MG63 (cell line): ENCODE measurements around the gene APC. TPM values are rescaled to one million over a fixed set of nuclear protein-coding genes. Genes with fewer than 3 reads are reported as not detected.
A peak's percentile ranks its signal among the peaks of the same experiment; 100 is the strongest.

Source experiments
- DNase-seq: peaks from one replicate; pipeline ENCODE4 v3.0.0-alpha.2; 2020
- H3K27me3 ChIP-seq: fragments of 250-450 bp; sonication (Bioruptor Pico); 2 replicates; pipeline ENCODE4 v1.5.1; 2020; ENCODE audit warnings: mild to moderate bottlenecking, moderate library complexity
- H3K36me3 ChIP-seq: fragments of 250-450 bp; sonication (Bioruptor Pico); 2 replicates; pipeline ENCODE4 v1.5.1; 2020; ENCODE audit warnings: mild to moderate bottlenecking, moderate library complexity
- H3K4me3 ChIP-seq: fragments of 250-450 bp; sonication (Bioruptor Pico); 2 replicates; pipeline ENCODE4 v1.5.1; 2020; ENCODE audit warnings: mild to moderate bottlenecking, moderate library complexity
- H3K9me3 ChIP-seq: fragments of 250-450 bp; sonication (Bioruptor Pico); 2 replicates; pipeline ENCODE4 v1.5.1; 2020; ENCODE audit warnings: mild to moderate bottlenecking, moderate library complexity
- total RNA-seq: library from RNA; depleted of rRNA; stranded (reverse); fragments of >200 nt; shearing (Covaris generic); gene quantifications from 2 replicates; pipeline ENCODE4 v1.2.3, GENCODE V29; 2014; ENCODE audit warnings: low replicate concordance; rRNA removed

Gene APC
- total RNA-seq = 28.9 and 41.8 TPM in 2 replicates

DNA sequence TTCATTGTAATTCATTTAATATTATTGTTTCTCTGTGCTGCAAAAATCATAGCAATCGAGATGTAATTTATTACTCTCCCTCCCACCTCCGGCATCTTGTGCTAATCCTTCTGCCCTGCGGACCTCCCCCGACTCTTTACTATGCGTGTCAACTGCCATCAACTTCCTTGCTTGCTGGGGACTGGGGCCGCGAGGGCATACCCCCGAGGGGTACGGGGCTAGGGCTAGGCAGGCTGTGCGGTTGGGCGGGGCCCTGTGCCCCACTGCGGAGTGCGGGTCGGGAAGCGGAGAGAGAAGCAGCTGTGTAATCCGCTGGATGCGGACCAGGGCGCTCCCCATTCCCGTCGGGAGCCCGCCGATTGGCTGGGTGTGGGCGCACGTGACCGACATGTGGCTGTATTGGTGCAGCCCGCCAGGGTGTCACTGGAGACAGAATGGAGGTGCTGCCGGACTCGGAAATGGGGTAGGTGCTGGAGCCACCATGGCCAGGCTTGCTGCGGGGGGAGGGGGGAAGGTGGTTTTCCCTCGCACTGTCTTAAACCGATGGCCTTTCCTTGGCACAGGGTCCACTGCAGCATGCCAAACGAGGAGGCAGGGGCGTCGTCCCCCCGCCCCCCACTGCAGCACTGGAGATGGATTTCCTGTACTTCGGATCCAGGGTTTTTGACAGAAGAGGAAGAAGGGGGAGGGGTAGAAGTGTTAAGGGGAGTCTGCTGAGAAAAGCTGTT, at the start of gene APC:
Gene APC, plus strand, starts transcription at position 423 of the 728 bp plus-strand sequence. CDS start 17,006 bp downstream, outside the sequence.
- Histone ChIP-seq H3K4me3 (peak within 1 kb of the TSS; percentile 75), H3K36me3 (peaks cover 7% of the 10 kb centered on the region), H3K9me3 (no peaks in the 10 kb centered on the region), H3K27me3 (no peaks in the 10 kb centered on the region)
- peak; percentile 99 for DNase-seq

DNA sequence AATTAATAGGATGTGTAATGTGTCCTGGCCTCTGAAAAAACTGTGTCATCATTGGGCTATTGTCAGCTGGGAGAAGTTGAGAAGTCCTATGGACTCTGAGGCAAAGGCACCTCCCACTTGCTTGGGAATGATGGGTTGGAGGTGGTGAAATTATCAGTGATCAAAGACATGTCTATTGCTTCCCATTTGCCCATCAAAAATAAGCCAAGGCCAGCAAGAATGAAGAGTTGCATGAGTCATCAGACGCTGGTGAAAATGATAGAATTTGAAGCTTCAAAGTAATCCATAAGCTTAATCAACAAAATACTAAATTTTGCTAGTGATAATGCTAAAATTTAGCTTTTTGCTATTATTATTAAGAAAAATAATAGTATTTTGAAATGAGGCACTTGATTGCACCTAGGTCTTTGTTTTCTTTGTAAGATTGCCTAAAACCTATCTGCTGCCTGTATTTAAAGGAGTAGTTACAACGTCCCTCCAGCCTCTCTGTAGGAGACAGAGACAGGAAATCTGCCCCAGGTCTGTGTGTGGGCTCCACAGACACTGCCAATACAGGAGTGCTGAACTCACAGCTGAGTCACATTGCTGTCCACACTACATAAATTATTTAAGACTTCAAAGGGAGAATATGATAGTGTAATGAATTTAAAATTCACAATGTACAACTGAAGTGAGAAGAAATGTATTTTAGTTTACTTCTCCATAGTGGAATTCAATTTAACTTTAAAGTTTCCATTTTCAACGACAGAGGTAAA, 48.4 kb upstream of the APC start:
- Histone ChIP-seq H3K36me3 (no peaks in the 10 kb centered on the region), H3K9me3 (no peaks in the 10 kb centered on the region), H3K4me3 (no peak overlapping the region), H3K27me3 (no peaks in the 10 kb centered on the region)
- peak; percentile 47 for DNase-seq

DNA sequence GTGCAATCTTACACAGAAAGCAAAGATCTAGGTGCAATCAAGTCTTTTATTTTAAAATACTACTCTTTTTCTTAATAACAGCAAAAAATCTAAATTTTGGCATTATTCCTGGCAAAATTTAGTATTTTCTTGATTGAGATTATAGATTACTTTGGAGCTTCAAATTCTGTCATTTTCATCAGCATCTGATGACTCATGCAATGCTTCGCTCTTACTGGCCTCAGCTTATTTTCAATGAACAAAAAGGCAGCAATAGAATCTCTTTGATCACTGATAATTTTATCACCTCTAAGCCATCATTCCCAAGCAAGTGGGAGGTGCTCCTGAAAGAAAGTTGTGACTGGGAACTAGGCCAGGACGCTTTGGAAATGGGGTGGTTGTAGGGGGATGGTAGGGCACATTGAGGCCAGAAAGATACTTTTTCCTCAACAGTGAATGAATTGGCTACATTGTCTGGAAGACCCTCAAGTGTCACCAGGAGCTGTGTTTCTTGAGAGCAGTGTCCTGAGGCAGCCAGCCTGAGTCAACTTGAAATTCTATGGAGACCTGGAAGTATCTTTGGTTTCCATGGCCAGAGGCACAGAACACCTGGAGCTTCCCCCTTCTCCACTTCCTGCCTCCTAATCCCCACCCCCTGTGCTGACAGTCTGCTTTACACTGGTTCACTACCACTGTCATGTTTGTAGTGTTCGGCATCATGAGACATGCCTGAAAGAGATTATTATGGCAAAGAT, 46.9 kb upstream of the APC start:
- no peak for DNase-seq
- Histone ChIP-seq H3K27me3 (no peaks in the 10 kb centered on the region), H3K4me3 (no peak overlapping the region), H3K9me3 (no peaks in the 10 kb centered on the region), H3K36me3 (no peaks in the 10 kb centered on the region)

DNA sequence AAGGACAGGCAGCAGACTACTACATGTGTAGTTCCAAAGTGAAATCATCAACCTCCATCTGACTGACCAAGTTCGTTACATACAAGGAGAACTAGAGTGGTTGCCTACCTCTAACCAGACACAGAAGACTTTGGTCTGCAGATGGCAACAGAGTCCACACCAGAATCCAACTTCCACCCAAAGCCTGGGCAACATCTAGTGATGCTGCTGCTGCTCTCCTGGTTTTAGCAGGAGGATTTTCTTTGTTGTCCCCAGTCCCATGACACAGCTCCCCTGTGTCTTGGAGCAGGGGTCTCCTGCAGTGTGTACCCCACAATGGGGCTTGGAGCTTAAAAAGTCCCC, 46.4 kb upstream of the APC start:
- DNase-seq = no peak
- H3K4me3 ChIP-seq = no peak overlapping the region
- H3K27me3 ChIP-seq = no peaks in the 10 kb centered on the region
- H3K36me3 ChIP-seq = no peaks in the 10 kb centered on the region
- no peaks in the 10 kb centered on the region for H3K9me3 ChIP-seq

DNA sequence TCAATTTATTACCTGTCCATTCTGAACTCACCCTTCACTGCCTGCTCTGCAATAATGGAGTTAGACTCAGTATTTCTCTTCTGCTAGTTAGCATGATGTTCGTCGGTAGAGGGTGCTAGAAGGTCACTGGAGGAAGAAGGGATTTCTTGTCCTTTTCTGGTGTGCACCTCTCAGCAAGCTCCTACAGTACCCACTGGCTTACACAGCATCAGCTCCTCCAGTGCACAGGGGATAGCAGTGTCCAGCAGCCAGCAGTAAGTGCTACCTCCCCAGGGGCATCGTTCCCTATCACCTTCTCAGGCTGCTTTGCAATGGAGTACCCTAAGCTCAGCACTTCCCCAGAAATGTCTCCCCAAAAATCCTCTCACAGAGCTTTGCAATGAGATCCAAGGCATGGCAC, 45.9 kb upstream of the APC start:
- no peak overlapping the region for H3K4me3 ChIP-seq
- H3K9me3 ChIP-seq = no peaks in the 10 kb centered on the region
- H3K27me3 ChIP-seq = no peaks in the 10 kb centered on the region
- no peak for DNase-seq
- no peaks in the 10 kb centered on the region for H3K36me3 ChIP-seq

DNA sequence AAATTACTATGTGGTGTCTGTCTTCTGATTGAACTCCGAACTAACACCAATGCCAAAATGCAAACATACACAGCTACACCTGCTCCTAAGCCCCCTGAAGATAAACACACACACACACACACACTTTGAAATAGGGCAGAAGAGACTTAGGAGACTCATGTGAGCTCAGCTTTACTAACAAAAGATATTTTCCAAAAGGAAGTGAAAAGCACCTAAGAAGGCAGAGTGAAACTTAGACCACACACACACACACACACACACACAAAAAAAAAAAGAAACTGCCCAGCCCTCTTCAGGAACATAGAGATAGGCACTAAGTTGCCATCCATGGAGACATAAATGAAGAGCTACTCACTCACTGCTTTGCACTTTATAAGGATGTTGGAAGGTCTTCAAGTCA, 45.2 kb upstream of the APC start:
- H3K9me3 ChIP-seq = no peaks in the 10 kb centered on the region
- H3K4me3 ChIP-seq = no peak overlapping the region
- H3K27me3 ChIP-seq = no peaks in the 10 kb centered on the region
- no peaks in the 10 kb centered on the region for H3K36me3 ChIP-seq
- no peak for DNase-seq

DNA sequence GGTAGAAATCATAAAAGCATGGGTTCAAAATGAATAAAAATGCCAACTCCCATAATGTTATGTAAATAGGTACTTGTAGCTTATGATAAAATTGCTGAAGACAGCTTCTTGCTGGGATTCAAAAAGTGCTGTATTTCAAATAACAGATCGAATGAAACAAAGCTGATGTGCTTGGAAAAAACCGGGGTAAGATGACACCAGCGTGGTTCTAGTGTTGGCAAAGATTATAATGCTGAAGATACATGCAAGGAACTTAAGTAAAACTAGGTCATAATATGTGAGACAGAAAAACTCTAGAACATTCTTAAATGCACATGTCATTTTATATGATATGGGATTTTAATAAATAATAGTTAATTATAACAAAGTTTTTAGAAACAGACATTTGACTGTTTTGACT, 44.4 kb upstream of the APC start:
- Histone ChIP-seq H3K27me3 (no peaks in the 10 kb centered on the region), H3K4me3 (no peak overlapping the region), H3K9me3 (no peaks in the 10 kb centered on the region), H3K36me3 (no peaks in the 10 kb centered on the region)
- no peak for DNase-seq

DNA sequence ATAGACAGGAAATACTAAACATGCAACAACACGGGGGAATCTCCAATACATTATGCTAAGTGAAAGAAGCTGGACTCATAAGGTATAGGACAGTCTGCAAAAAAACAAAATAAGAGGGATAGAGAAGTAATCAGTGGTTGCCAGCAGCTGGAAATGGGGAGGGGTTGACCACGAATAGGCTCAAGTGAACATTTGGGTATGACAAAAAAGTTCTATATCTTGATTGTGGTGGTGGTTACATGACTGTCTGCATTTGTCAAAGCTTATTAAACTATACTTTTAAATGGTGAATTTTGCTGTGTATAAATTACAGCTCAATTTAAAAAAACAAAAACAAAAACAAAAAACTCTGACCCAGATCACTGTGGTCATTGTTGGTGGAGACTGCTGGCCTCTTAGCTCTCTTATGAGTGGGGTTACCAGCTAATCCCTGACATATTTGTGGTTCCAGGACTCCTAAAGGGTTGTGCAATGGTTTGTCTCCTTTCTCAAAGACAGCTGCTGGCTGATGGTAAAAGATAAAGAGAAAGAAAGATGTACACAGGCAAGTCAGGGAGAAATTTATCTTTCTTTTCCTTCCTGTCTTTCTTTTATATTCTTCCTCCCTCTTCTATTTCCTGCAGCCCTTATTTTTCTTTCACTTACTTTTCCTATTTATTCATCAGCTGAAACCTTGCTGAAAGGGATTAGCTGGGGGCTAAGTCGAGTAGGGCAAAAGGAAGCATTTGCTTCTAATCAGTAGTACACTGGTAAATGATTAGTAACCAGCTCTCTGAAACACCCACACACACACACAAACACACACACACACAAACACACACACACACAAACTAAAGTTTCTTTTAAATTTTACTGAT, 42.6 kb upstream of the APC start:
- no peaks in the 10 kb centered on the region for H3K36me3 ChIP-seq
- DNase-seq = no peak
- no peak overlapping the region for H3K4me3 ChIP-seq
- H3K9me3 ChIP-seq = no peaks in the 10 kb centered on the region; the same call in 1 of the 2 replicates
- no peaks in the 10 kb centered on the region for H3K27me3 ChIP-seq

DNA sequence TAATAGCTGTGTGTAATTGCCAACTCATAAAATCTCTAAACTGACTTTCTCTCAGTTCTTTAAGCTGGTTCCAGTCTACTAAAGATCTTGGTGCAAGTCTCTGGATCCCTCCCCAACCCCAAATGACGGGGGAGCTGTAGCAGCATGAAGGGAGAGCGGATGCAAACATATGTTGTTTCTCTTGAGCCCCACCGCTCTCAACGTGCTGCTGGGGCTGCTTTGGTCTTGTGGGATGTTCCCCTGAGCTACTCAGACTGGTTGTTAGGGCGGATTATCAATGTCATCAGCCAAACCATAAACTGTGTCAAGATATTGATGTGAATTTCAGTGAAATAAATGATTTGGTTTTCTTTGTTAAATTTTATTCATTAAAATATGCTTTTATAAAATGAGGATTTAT, 40.9 kb upstream of the APC start:
- H3K4me3 ChIP-seq = no peak overlapping the region
- no peaks in the 10 kb centered on the region for H3K36me3 ChIP-seq
- H3K9me3 ChIP-seq = no peaks in the 10 kb centered on the region; the same call in 1 of the 2 replicates
- no peak for DNase-seq
- no peaks in the 10 kb centered on the region for H3K27me3 ChIP-seq

DNA sequence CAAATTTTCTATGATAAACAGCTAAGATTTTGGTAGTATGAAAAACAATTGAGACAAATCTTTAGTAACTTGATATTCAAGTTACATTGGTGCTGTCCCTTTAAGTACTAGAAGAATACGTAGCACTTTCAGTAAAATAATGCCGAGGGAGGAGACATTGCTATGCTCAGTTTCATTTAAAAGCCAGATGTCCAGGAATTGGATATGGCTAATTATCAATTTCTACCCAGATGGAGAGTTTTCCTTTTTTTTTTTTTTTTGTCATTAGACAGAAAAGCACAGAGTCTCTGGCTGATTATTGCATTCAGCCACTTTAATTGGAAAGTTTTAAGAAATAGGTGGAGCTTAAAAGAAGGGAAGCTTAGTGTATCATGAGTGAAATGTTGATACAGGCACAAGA, 40.4 kb upstream of the APC start:
- DNase-seq = no peak
- no peaks in the 10 kb centered on the region for H3K27me3 ChIP-seq
- no peaks in the 10 kb centered on the region for H3K36me3 ChIP-seq
- no peak overlapping the region for H3K4me3 ChIP-seq
- H3K9me3 ChIP-seq = no peaks in the 10 kb centered on the region; the same call in 1 of the 2 replicates

DNA sequence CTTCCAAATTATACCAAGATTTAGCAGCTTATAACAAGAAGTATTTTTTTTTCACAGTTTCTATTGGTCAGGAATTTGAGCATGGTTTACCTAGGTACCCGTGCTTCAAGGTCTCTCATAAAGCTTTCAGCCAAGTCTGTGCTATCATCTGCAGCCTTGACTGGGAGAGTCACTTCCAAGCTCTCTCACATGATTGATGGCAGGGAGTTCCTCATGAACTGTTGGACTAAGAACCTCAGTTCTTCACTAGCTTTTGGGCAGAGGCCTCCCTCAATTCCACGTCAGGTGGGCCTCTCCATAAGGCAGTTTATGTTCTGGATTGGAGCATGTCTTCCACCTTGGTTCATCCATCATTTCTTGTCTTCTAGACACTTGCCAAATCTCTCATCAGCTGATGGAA, 39.9 kb upstream of the APC start:
- Histone ChIP-seq H3K36me3 (no peaks in the 10 kb centered on the region), H3K4me3 (no peak overlapping the region), H3K27me3 (no peaks in the 10 kb centered on the region), H3K9me3 (no peaks in the 10 kb centered on the region; the same call in 1 of the 2 replicates)
- no peak for DNase-seq

DNA sequence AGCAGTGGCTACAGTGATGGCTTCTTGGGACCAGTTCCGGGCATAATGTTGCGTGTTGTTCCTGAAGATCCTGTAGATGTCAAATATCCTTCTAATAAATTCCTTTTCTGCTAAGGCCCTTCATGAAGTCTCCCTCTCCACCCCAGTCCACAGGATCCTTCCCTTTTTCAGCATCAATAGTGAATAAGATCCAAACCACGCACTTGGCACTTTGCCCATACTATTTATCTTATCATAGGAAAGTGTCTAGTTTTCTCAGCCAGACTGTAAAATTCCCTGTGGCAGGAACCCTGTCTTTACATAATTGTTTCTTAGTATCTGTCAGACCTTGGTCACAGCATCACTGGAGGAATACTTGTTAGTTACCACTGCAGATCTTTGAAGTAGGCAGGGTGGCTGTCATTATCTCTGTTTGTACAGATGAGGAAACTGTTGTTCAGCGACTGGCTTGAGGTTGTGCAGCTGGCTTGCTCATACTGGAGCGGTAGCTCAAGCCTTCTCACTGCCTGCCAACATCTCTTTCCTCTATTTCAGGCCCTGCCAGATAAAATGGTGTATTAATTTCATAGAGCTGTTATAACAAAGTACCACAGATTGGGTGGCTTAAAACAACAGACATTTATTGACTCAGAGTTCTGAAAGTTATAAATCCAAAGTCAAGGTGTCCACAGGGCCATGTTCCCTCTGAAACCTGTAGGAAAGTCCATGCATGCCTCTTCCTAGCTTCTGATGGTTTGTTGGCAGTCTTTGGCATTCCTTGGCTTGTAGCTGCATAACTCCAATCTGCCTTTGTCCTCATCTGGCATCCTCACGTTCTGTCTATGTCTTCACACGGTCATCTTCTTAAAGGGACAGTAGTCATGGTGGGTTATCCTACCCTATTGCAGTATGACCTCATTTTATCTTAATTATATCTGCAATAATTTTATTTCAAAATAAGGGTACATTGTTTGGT, 33.5 kb upstream of the APC start:
- H3K4me3 ChIP-seq = no peak overlapping the region
- peak; percentile 69 for DNase-seq
- no peaks in the 10 kb centered on the region for H3K27me3 ChIP-seq
- H3K36me3 ChIP-seq = no peaks in the 10 kb centered on the region
- no peaks in the 10 kb centered on the region; the same call in 1 of the 2 replicates for H3K9me3 ChIP-seq

DNA sequence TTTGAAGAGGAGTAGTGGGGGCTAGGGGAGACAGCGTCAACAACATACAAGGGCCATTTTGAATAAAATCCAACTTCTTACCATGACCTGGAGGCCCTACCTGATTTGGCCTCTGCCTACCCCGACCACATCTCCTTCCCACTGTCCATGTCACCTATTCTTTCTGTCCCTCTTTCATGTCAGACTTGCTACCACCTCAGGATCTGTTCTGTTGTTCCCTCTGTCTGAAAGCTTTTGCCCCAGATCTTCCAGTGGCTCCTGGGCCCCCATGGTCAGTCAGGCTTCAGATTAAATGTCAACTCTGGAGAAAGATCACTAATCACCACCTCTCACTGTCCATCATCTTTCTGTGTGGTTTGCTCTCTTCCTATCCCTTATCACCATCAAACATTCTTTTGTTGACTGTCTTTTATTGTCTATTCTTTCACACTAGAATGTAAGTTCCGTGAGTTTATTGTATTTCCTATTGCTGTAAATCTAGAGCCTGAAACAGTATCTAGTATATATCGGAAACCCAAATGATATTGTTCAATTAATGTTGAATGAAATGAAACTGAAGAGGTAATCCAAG, 31.2 kb upstream of the APC start:
- Histone ChIP-seq H3K36me3 (no peaks in the 10 kb centered on the region; the same call in 1 of the 2 replicates), H3K9me3 (no peaks in the 10 kb centered on the region), H3K27me3 (no peaks in the 10 kb centered on the region), H3K4me3 (no peak overlapping the region)
- no peak for DNase-seq

DNA sequence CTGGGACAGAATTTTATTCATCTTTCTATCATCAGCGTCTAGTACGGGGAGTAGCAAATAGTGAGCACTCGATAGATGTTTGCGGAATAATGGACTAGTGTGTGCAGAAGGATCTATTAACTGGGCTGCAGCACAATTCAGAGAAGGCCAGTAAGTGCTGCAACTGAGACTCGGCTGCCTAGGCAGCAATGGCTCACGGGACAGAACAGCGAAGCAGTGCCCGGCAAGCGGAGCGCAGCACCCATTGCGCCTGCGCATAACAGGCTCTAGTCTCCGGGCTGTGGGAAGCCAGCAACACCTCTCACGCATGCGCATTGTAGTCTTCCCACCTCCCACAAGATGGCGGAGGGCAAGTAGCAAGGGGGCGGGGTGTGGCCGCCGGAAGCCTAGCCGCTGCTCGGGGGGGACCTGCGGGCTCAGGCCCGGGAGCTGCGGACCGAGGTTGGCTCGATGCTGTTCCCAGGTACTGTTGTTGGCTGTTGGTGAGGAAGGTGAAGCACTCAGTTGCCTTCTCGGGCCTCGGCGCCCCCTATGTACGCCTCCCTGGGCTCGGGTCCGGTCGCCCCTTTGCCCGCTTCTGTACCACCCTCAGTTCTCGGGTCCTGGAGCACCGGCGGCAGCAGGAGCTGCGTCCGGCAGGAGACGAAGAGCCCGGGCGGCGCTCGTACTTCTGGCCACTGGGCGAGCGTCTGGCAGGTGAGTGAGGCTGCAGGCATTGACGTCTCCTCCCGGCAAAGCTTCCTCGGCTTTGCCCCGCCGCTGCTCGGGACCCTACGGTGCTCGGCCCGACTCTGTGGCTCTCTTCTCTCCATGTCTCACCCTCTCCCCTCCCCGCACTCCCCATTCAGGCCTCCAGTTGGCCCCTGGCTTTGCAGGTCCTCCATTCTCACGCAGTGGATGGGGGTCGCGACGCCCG, 30.2 kb upstream of the APC start:
- no peaks in the 10 kb centered on the region for H3K9me3 ChIP-seq
- H3K4me3 ChIP-seq = peak overlapping the region; percentile 83
- H3K36me3 ChIP-seq = no peaks in the 10 kb centered on the region; the same call in 1 of the 2 replicates
- no peaks in the 10 kb centered on the region for H3K27me3 ChIP-seq
- DNase-seq = peak; percentile 99
